ENCODE data around the gene KAT2B. TPM values are rescaled to one million over a fixed set of nuclear protein-coding genes. Genes with fewer than 3 reads are reported as not detected.
A peak's percentile ranks its signal among the peaks of the same experiment; 100 is the strongest.
"Not testable (repeated sequence)": the region's sequence is repeated elsewhere in the genome, so short reads cannot be mapped to it uniquely, and the experiment has no call there.

The KAT2B gene
- total RNA-seq, 2 experiments from 2014 or later: 98.2 to 120 TPM

GRCh38 chr3:20028905-20029331 is 11.3 kb upstream of the KAT2B start:
- H3K27me3 Mint-ChIP-seq: no peaks in the 10 kb centered on the region
- no peak for ATAC-seq
- H3K4me3 Mint-ChIP-seq: no peak overlapping the region
- CTCF ChIA-PET: no interaction called here
- no peaks in the 10 kb centered on the region for H3K36me3 Mint-ChIP-seq
- no peaks in the 10 kb centered on the region for H3K9me3 Mint-ChIP-seq (ENCODE audit: low read depth)
- H3K27ac Mint-ChIP-seq: no peak overlapping the region
- no peak for DNase-seq
- H3K4me1 Mint-ChIP-seq: peaks cover 5% of the 10 kb centered on the region

DNA sequence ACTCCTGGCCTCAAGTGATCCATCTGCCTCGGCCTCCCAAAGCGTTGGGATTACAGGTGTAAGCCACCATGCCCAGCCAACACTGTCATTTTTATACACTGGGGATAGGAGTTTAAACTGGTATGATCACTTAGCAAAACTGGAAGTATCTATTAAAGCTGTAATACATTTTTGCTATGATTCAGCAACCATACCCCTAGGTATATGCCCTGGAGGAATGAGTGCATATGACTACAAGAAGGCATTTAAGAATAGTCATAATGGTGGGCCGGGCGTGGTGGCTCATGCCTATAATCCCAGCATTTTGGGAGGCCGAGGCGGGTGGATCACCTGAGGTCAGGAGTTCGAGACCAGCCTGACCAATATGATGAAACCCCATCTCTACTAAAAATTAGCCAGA is 8.3 kb upstream of the KAT2B start:
- H3K4me3 Mint-ChIP-seq; H3K27me3 Mint-ChIP-seq; H3K27ac Mint-ChIP-seq; H3K9me3 Mint-ChIP-seq (ENCODE audit: low read depth); H3K4me1 Mint-ChIP-seq; DNase-seq; ATAC-seq; H3K36me3 Mint-ChIP-seq: not testable (repeated sequence)
- CTCF ChIA-PET: interaction anchor here (1.2 kb wide), 1 partner anchor 52 kb away, joined by 3 read pairs; no protein-coding TSS in a partner anchor

DNA sequence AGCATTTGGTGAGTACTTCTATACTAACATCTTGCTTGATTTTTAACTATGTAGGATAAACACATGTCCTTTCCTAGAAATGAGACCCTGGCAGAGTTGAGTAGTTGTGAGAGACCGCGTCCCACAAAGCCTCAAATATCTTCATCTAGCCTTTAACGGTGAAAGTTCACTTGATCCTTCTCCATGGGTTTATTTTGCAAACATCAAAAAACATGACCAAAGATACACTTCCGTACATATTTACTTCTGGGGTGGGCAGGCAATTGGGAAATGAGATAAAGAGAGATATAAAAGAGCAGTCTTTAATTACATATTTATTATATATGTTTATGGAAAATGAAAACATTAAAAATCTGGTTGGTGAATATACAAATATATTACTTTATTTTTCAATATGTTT is 5.2 kb upstream of the KAT2B start:
- H3K27ac Mint-ChIP-seq: no peak overlapping the region
- ATAC-seq: no peak
- no peaks in the 10 kb centered on the region for H3K9me3 Mint-ChIP-seq (ENCODE audit: low read depth)
- CTCF ChIA-PET: no interaction called here
- no peaks in the 10 kb centered on the region for H3K27me3 Mint-ChIP-seq
- H3K4me3 Mint-ChIP-seq: no peak overlapping the region
- H3K36me3 Mint-ChIP-seq: no peaks in the 10 kb centered on the region
- H3K4me1 Mint-ChIP-seq: peaks cover 23% of the 10 kb centered on the region
- no peak for DNase-seq

- Mint-ChIP-seq H3K36me3 (peaks cover 6% of the 10 kb centered on the region), H3K4me1 (peaks cover 33% of the 10 kb centered on the region), H3K27ac (peak overlapping the region; percentile 94), H3K27me3 (no peaks in the 10 kb centered on the region), H3K4me3 (peak overlapping the region; percentile 78), H3K9me3 (ENCODE audit: low read depth) (no peaks in the 10 kb centered on the region)
- DNase-seq (no peak), ATAC-seq (no peak)
- CTCF ChIA-PET: no interaction called here
These were observed 2.8 kb upstream of the KAT2B start for GRCh38 chr3:20037255-20037996.

- ATAC-seq (no peak), DNase-seq (no peak)
- Mint-ChIP-seq H3K4me3 (peak overlapping the region; percentile 78), H3K27ac (peak overlapping the region; percentile 94), H3K4me1 (peaks cover 45% of the 10 kb centered on the region), H3K9me3 (ENCODE audit: low read depth) (no peaks in the 10 kb centered on the region), H3K36me3 (peaks cover 11% of the 10 kb centered on the region), H3K27me3 (no peaks in the 10 kb centered on the region)
- CTCF ChIA-PET: interaction anchor here (1.4 kb wide), 1 partner anchor 65 kb away, joined by 4 read pairs; no protein-coding TSS in a partner anchor
These were observed 1.4 kb upstream of the KAT2B start for GRCh38 chr3:20038699-20039465.

DNA sequence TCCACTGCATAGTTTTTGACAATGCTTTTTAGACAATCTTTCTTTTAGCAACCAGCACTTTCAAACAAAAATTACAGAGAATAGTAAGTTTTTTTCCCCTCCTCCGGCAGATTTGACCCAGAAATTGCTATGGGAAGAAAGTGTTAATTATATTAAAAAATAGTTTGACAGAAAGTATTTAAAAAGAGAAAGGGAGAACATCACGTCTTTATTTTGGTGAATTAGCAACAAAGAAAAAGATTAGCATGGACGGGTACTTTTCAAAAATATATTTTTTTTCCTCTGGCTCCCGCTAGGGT is 831 bp upstream of the KAT2B start:
- Mint-ChIP-seq H3K27ac (peak overlapping the region; percentile 94), H3K4me1 (peaks cover 45% of the 10 kb centered on the region), H3K4me3 (peak overlapping the region; percentile 78), H3K9me3 (ENCODE audit: low read depth) (no peaks in the 10 kb centered on the region), H3K27me3 (no peaks in the 10 kb centered on the region), H3K36me3 (peaks cover 12% of the 10 kb centered on the region)
- ATAC-seq: no peak
- no peak for DNase-seq
- CTCF ChIA-PET: interaction anchor here (1.0 to 2.7 kb wide), 4 partner anchors 12 to 64 kb away, joined by 3 to 15 read pairs (median 8); no protein-coding TSS in a partner anchor

DNA sequence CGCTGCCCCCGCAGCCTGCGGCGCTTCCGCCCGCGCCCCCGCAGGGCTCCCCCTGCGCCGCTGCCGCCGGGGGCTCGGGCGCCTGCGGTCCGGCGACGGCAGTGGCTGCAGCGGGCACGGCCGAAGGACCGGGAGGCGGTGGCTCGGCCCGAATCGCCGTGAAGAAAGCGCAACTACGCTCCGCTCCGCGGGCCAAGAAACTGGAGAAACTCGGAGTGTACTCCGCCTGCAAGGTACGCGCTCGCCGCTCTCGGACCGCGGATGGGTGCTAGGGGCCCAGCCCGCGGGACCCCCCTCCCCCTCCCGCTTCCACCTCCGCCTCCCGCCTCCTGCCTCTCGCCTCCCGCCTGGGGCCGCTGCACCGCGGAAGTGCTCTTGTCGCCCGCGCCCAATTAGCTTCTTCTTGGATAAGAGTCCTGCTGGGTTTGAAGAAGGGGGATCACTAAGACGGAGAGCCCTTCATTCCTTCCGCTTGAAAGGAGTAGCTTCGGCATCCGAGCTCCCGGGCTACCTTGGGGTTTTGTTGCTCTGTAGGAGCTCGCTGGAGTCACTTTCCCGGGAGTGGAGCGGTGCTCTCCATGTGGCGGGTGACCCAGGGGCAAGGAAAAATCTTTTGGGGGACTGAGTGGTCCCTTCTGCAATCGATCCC is 426 bp downstream of the KAT2B start:
- peak; percentile 86 for DNase-seq
- CTCF ChIA-PET: interaction anchor here (0.7 to 2.7 kb wide), 8 partner anchors 10 to 145 kb away, joined by 3 to 15 read pairs (median 4); no protein-coding TSS in a partner anchor
- peaks cover 50% of the 10 kb centered on the region for H3K4me1 Mint-ChIP-seq
- peak overlapping the region; percentile 93 for H3K4me3 Mint-ChIP-seq
- peaks cover 18% of the 10 kb centered on the region for H3K36me3 Mint-ChIP-seq
- H3K27me3 Mint-ChIP-seq: no peaks in the 10 kb centered on the region
- peak overlapping the region; percentile 97 for H3K27ac Mint-ChIP-seq
- H3K9me3 Mint-ChIP-seq (ENCODE audit: low read depth): no peaks in the 10 kb centered on the region
- peak; percentile 35 for ATAC-seq

- ATAC-seq: peak; percentile 52
- H3K36me3 Mint-ChIP-seq: peaks cover 21% of the 10 kb centered on the region
- H3K9me3 Mint-ChIP-seq (ENCODE audit: low read depth): no peaks in the 10 kb centered on the region
- H3K27me3 Mint-ChIP-seq: no peaks in the 10 kb centered on the region
- CTCF ChIA-PET: interaction anchor here (0.7 to 2.7 kb wide), 7 partner anchors 10 to 145 kb away, joined by 3 to 15 read pairs (median 5); partner anchors contain the start of gene SGO1
- peak; percentile 90 for DNase-seq
- peaks cover 56% of the 10 kb centered on the region for H3K4me1 Mint-ChIP-seq
- H3K4me3 Mint-ChIP-seq: peak overlapping the region; percentile 93
- peak overlapping the region; percentile 97 for H3K27ac Mint-ChIP-seq
These were observed 1.0 kb downstream of the KAT2B start for GRCh38 chr3:20041197-20041780.

- peak overlapping the region; percentile 97 for H3K27ac Mint-ChIP-seq
- no peak for ATAC-seq
- H3K9me3 Mint-ChIP-seq (ENCODE audit: low read depth): no peaks in the 10 kb centered on the region
- no peaks in the 10 kb centered on the region for H3K27me3 Mint-ChIP-seq
- CTCF ChIA-PET: interaction anchor here (0.9 to 2.7 kb wide), 4 partner anchors 9 to 16 kb away, joined by 4 to 15 read pairs (median 5); no protein-coding TSS in a partner anchor
- H3K36me3 Mint-ChIP-seq: peaks cover 27% of the 10 kb centered on the region
- H3K4me1 Mint-ChIP-seq: peaks cover 61% of the 10 kb centered on the region
- no peak for DNase-seq
- peak overlapping the region; percentile 93 for H3K4me3 Mint-ChIP-seq
These were observed 2.1 kb downstream of the KAT2B start for GRCh38 chr3:20042331-20042730.

DNA sequence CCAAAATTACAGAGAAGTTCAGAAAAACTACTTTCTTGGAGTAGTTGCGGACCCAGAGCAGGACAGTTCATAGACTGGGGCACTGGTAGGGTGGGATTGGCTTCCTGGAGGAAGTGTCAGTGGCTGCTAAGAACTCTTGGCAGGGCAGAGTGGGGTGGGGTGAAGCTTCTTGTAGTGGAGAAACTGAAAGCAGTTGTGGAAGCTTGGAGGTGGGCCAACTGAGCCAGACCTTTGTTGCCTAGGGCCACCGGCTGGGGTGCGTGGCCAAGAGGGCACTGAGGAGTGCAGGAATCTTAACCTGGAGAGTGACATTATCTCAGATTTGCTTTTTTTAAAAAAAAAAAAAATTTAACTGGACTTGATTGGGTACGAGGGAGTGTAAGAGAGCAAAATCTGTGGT is 3.1 kb downstream of the KAT2B start:
- DNase-seq (peak; percentile 78), ATAC-seq (peak; percentile 28)
- peak overlapping the region; percentile 97 for H3K27ac Mint-ChIP-seq
- peaks cover 62% of the 10 kb centered on the region for H3K4me1 Mint-ChIP-seq
- H3K36me3 Mint-ChIP-seq: peaks cover 34% of the 10 kb centered on the region
- no peaks in the 10 kb centered on the region for H3K9me3 Mint-ChIP-seq (ENCODE audit: low read depth)
- CTCF ChIA-PET: interaction anchor here (1.1 to 2.0 kb wide), 6 partner anchors 8 to 61 kb away, joined by 3 to 5 read pairs (median 4); no protein-coding TSS in a partner anchor
- H3K4me3 Mint-ChIP-seq: peak overlapping the region; percentile 93
- H3K27me3 Mint-ChIP-seq: no peaks in the 10 kb centered on the region

GRCh38 chr3:20043825-20044224 is 3.6 kb downstream of the KAT2B start:
- Mint-ChIP-seq H3K4me1 (peaks cover 60% of the 10 kb centered on the region), H3K36me3 (peaks cover 36% of the 10 kb centered on the region), H3K27me3 (no peaks in the 10 kb centered on the region), H3K4me3 (peak overlapping the region; percentile 93), H3K9me3 (ENCODE audit: low read depth) (no peaks in the 10 kb centered on the region), H3K27ac (peak overlapping the region; percentile 97)
- CTCF ChIA-PET: interaction anchor here (1.1 to 2.0 kb wide), 6 partner anchors 8 to 61 kb away, joined by 3 to 5 read pairs (median 4); no protein-coding TSS in a partner anchor
- ATAC-seq (no peak), DNase-seq (no peak)

DNA sequence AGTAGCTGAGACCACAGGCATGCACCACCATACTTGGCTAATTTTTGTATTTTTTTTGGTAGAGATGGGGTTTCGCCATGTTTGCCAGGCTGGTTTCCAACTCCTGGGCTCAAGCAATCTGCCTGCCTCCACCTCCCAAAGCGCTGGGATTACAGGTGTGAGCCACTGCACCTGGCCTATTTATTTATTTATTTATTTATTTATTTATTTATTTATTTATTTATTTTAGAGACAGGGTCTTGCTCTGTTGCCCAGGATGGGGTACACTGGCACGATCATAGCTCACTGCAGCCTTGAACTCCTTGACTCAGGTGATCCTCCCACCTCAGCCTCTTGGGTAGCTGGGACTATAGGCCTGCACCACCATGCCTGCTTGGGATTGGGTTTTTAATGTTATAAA is 4.9 kb downstream of the KAT2B start:
- H3K4me3 Mint-ChIP-seq; H3K27ac Mint-ChIP-seq; H3K9me3 Mint-ChIP-seq (ENCODE audit: low read depth); CTCF ChIA-PET; ATAC-seq; DNase-seq; H3K27me3 Mint-ChIP-seq: not testable (repeated sequence)
- Mint-ChIP-seq H3K36me3 (peaks cover 44% of the 10 kb centered on the region), H3K4me1 (peaks cover 66% of the 10 kb centered on the region)

GRCh38 chr3:20046556-20046955 is 6.3 kb downstream of the KAT2B start:
- no peak for ATAC-seq
- H3K36me3 Mint-ChIP-seq: peaks cover 47% of the 10 kb centered on the region
- H3K27me3 Mint-ChIP-seq: no peaks in the 10 kb centered on the region
- H3K27ac Mint-ChIP-seq: no peak overlapping the region
- no peaks in the 10 kb centered on the region for H3K9me3 Mint-ChIP-seq (ENCODE audit: low read depth)
- H3K4me1 Mint-ChIP-seq: peaks cover 75% of the 10 kb centered on the region
- H3K4me3 Mint-ChIP-seq: no peak overlapping the region
- CTCF ChIA-PET: no interaction called here
- DNase-seq: no peak

All from activated CD8-positive, alpha-beta memory T cell treated with anti-CD3 and anti-CD28 coated beads, Interleukin-2, amount 10 ng/mL, durations not matched to agents 7 days and 5 days (primary cell).